Pancreas (tissue), 10 donors: ENCODE results near the gene OR4C6. TPM values are rescaled to one million over a fixed set of nuclear protein-coding genes. Genes with fewer than 3 reads are reported as not detected.

Source experiments
- ATAC-seq, 4 donors: fragments of 200-7000 bp; cut with Tn5 transposase; one replicate each; pipeline versions ENCODE4 v1.8.0 to v1.9.1; 2020; ENCODE audit warnings: mild to moderate bottlenecking in 4 of 4, moderate library complexity in 4 of 4
- DNase-seq, 6 donors: peaks; one replicate each; pipeline ENCODE4 v3.0.0-alpha.2; 2020
- FAIRE-seq: peaks from 2 replicates; lab custom pipeline; 2012; peaks lifted over from hg19 to GRCh38; lab: Jason Lieb, UNC
- H3K27ac ChIP-seq, 4 donors: fragments of 200-600 bp; sonication (generic); 1 replicate in 3 of 4; 2 replicates in 1 of 4; pipeline versions ENCODE4 v1.5.0 to v1.8.0; 2020
- H3K27me3 ChIP-seq, 4 donors: fragments of 200-600 bp; one replicate each; pipeline ENCODE4 v1.8.0; 2021
- H3K36me3 ChIP-seq, 3 donors: fragments of 200-600 bp; sonication (generic) in 1 of 3; one replicate each; pipeline versions ENCODE4 v1.5.0 to v1.8.0; 2020 to 2021
- H3K4me1 ChIP-seq, 3 donors: fragments of 200-600 bp; one replicate each; pipeline ENCODE4 v1.8.0; 2021
- H3K4me3 ChIP-seq, 4 donors: fragments of 200-600 bp; sonication (generic) in 2 of 4; one replicate each; pipeline versions ENCODE4 v1.5.0 to v1.8.0; 2020 to 2021
- H3K9me3 ChIP-seq, 4 donors: fragments of 200-600 bp; one replicate each; pipeline ENCODE4 v1.8.0; 2021
- WGBS, 2 donors: extraction: QIAGEN DNeasy Blood & Tissue Kit; methylation state at CpG; one replicate each; pipeline ENCODE4 v1.1.7; 2013; 5-methylcytosine and 5-hydroxymethylcytosine counted together
- intact Hi-C, 3 donors: fragments of 100-400 bp; cut with DNase I; formaldehyde crosslinking; loops; one replicate each; pipeline versions ENCODE4 v1.11.1 to v1.14.2; 2022
- polyA plus RNA-seq, 2 donors: library from polyadenylated mRNA; stranded (reverse); fragments of 200-250 nt; gene quantifications; one replicate each; pipeline ENCODE4 v1.2.3, GENCODE V29; 2013
- total RNA-seq, 6 donors: library from RNA; stranded (reverse); fragmentation: NEBNext Ultra II Directional in 4 of 6; extraction: Animal tissue kit (Norgen Biotek cat#: 25700) in 4 of 6; gene quantifications; one replicate each; pipeline versions ENCODE4 v1.2.1 to v1.2.4, GENCODE V29; 2021 to 2023
- TF ChIP-seq, protein P1 (sequence below), 4 donors: fragments of 200-600 bp; sonication (generic) in 3 of 4; IDR thresholded peaks; one replicate each; pipeline versions ENCODE4 v1.5.0 to v1.8.0; 2021; ENCODE audit warnings: antibody characterized with exemption in 4 of 4
- donor health status: healthy with polysubstance abuse.
- donor health status: DM: no; HTN: no; CAD: no; lungs with moderate emphysema.
- donor health status: DM: no; HTN: no; CAD: no.
- donor health status: control.
- donor health status: control.
- donor health status: Bipolar disorder and iron deficiency.
- donor health status: DM: yes; HTN: yes; CAD: no.
- donor health status: DM: no; HTN: no; CAD: no.
- donor health status: DM: no; HTN: no; CAD: no.
- donor health status: DM: yes; HTN: yes; CAD: no.

The OR4C6 gene
- not detected for total RNA-seq
- not detected for polyA plus RNA-seq

DNA sequence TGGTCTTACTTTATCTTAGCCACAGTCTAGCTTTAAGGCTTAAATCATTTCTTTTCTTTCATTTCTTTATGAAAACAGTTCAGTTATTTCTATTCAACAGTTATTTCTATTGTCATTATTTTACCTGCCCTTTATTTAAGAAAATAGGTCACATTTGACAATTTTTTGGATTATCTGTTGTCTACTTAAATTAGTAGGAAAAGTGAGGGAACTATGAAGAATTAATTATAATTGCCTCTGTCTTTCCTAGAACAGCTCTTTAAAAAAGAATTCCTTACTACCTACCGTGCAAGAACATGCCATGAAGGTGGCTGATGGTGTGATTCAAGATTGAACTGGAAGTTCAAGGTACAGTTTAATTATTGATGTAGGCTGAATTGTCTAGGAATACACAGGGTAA is at the start of gene OR4C6:
TSS of gene OR4C6 (plus strand) at position 301 of the 400 bp plus-strand sequence. CDS start 2,966 bp downstream, outside the sequence.
- H3K27ac ChIP-seq, result no peak within 1 kb of the TSS

DNA sequence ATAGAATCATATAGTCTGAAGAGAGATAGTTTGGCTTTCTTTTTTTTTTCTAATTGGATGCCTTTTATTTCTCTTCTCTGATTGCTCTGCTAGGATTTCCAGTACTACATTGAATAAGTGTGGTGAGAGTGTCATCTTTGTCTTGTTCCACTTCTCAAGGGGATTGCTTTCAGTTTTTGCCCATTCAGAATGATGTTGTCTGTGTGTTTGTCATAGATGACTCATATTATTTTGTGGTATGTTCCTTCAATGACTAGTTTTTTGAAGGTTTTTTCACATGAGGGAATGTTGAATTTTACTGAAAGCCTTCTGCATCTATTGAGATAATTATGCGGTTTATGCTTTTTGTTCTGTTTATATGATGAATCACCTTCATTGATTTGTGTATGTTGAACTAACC is 37.5 kb upstream of the OR4C6 start:
- H3K4me3 ChIP-seq, result no peak overlapping the region
- intact Hi-C loops, result loop anchor here in 1 of 3 donors (10.0 kb wide), 1 partner anchor 110 kb away; no protein-coding TSS in a partner anchor

More for the DNA sequence above, at the start of gene OR4C6:
- 44 to 58% methylated on average over 1 of the region's 1 CpG for WGBS, 2 donors
- Histone ChIP-seq H3K4me1 (no peaks in the 10 kb centered on the region), H3K9me3 (no peaks in the 10 kb centered on the region), H3K36me3 (no peaks in the 10 kb centered on the region), H3K27me3 (no peaks in the 10 kb centered on the region), H3K4me3 (no peak within 1 kb of the TSS)
- DNase-seq (no peak), FAIRE-seq (no peak), ATAC-seq (no peak)
- TF ChIP-seq, protein P1, sequence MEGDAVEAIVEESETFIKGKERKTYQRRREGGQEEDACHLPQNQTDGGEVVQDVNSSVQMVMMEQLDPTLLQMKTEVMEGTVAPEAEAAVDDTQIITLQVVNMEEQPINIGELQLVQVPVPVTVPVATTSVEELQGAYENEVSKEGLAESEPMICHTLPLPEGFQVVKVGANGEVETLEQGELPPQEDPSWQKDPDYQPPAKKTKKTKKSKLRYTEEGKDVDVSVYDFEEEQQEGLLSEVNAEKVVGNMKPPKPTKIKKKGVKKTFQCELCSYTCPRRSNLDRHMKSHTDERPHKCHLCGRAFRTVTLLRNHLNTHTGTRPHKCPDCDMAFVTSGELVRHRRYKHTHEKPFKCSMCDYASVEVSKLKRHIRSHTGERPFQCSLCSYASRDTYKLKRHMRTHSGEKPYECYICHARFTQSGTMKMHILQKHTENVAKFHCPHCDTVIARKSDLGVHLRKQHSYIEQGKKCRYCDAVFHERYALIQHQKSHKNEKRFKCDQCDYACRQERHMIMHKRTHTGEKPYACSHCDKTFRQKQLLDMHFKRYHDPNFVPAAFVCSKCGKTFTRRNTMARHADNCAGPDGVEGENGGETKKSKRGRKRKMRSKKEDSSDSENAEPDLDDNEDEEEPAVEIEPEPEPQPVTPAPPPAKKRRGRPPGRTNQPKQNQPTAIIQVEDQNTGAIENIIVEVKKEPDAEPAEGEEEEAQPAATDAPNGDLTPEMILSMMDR (IDR thresholded peaks at IDR 0.05), result no peak
- intact Hi-C loops, result no loop called here

DNA sequence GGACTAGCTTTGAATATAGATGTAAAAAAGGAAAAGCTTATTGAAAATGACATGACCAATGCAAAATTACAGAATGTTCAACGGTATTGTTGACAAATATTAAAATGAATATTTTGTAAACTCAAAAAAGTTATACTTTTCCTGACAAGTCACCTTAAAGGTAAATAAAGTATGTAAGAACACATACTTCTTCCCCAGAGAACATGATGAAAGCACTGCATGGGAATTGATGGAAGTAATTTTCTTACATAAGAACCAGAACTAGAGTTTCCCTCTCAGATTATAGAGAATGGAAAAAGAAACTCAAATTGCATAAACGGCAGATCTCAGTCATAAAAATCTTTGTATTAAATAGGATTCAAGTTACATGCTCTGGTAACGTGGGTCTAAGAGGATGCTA is 27.2 kb upstream of the OR4C6 start, which contains the start of gene OR4P4:
TSS of gene OR4P4 (plus strand) at position 301 of the 400 bp plus-strand sequence.
- no peaks in the 10 kb centered on the region for H3K36me3 ChIP-seq
- FAIRE-seq, result no peak
- no peak for DNase-seq
- H3K27me3 ChIP-seq, result no peaks in the 10 kb centered on the region
- no peaks in the 10 kb centered on the region for H3K9me3 ChIP-seq
- ATAC-seq, result no peak
- TF ChIP-seq, protein P1 (IDR thresholded peaks at IDR 0.05), result no peak
- no peaks in the 10 kb centered on the region for H3K4me1 ChIP-seq
- intact Hi-C loops, result no loop called here
- H3K27ac ChIP-seq, result no peak within 1 kb of the TSS
- no peak within 1 kb of the TSS for H3K4me3 ChIP-seq
- WGBS, 2 donors, result 32 to 34% methylated on average over 3 of the region's 3 CpGs

More for the DNA sequence above, 37.5 kb upstream of the OR4C6 start:
- FAIRE-seq (no peak), DNase-seq (no peak), ATAC-seq (no peak)
- Histone ChIP-seq H3K4me1 (no peaks in the 10 kb centered on the region), H3K27ac (no peak overlapping the region), H3K9me3 (no peaks in the 10 kb centered on the region), H3K36me3 (no peaks in the 10 kb centered on the region), H3K27me3 (no peaks in the 10 kb centered on the region)
- 59 to 81% methylated on average over 1 of the region's 1 CpG for WGBS, 2 donors
- TF ChIP-seq, protein P1 (IDR thresholded peaks at IDR 0.05), result no peak

DNA sequence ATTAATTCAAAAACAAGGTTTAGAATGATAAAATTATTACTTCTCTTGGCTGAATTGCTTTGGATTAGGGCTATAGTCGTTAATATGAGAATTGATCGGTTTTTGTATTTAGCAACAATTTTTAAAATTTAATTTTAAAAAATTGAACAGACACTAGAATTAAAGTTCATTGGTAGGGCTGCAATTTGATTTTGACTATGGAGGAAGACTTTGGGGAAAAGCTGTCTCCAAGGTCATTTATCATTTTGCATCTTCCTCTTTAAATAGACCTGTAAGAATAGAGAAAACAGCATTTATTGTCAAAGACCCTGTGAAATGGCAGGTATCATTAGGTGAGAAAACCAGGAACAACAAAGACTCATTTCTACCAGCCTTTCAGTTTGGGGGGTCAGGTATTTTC is 14.0 kb upstream of the OR4C6 start, which contains the start of gene OR4S2:
TSS of gene OR4S2 (plus strand) at position 301 of the 400 bp plus-strand sequence. CDS start 2,577 bp downstream, outside the sequence.
- no peaks in the 10 kb centered on the region for H3K36me3 ChIP-seq
- no peak for ATAC-seq
- H3K27ac ChIP-seq, result no peak within 1 kb of the TSS
- no peak for FAIRE-seq
- H3K27me3 ChIP-seq, result no peaks in the 10 kb centered on the region
- WGBS, 2 donors, result 44 to 65% methylated on average over 2 of the region's 2 CpGs
- intact Hi-C loops, result no loop called here
- no peaks in the 10 kb centered on the region for H3K9me3 ChIP-seq
- no peak within 1 kb of the TSS for H3K4me3 ChIP-seq
- TF ChIP-seq, protein P1 (IDR thresholded peaks at IDR 0.05), result no peak
- H3K4me1 ChIP-seq, result no peaks in the 10 kb centered on the region
- no peak for DNase-seq

DNA sequence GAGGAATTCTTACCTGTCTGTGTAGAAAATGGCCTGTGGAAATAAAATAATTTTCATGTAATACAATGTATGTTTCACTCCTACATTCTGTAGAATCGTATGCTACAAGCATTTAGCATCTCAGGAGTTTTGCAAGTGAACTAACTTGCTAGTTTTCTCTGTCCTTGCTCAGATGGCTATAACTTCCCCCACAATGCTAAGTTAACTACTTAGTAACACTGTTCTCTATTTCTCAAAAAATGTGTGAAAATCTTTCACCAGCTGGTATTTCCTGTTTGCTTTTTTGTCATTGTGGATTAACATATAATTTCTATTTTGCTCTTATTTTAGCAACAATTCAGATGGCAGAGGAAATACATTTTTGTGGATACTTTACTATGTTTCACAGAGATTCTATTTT is 9.4 kb upstream of the OR4C6 start:
- intact Hi-C loops, result no loop called here
- H3K4me3 ChIP-seq, result no peak overlapping the region
- H3K36me3 ChIP-seq, result no peaks in the 10 kb centered on the region
- H3K27me3 ChIP-seq, result no peaks in the 10 kb centered on the region
- no peaks in the 10 kb centered on the region for H3K4me1 ChIP-seq
- no peak for DNase-seq
- H3K9me3 ChIP-seq, result no peaks in the 10 kb centered on the region
- H3K27ac ChIP-seq, result no peak overlapping the region
- TF ChIP-seq, protein P1 (IDR thresholded peaks at IDR 0.05), result no peak
- ATAC-seq, result no peak
- 24 to 39% methylated on average over 1 of the region's 1 CpG for WGBS, 2 donors
- no peak for FAIRE-seq
